ENCODE data around the gene OMA1. TPM values are rescaled to one million over a fixed set of nuclear protein-coding genes. Genes with fewer than 3 reads are reported as not detected.

Gene OMA1
- total RNA-seq, 4 donors from 2014 or later, result 50.6 to 67.6 (median 58.5) TPM

DNA sequence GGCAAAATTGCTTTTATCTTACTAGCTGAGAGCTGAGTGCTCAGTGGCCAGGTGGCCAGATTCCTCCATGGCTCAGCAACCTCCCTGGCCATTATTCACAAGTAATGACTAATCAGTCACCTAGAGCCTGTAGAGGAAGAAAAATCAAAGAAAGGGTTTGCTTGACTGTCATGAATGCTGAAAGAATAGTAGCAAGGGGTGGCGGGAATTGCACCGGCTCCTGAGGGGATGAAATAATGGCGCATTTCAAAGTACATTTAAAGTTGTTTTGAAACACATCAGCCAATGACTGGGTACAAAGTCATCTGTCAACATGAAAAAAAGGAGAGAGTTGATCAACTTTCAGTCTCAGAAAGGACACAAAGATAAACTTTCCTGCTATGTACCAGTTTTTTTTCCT lies 99.5 kb downstream of the OMA1 start:
- Histone ChIP-seq H3K9me3 (no peaks in the 10 kb centered on the region), H3K36me3 (no peaks in the 10 kb centered on the region), H3K4me3 (replicated peaks in 1 of 3) (no peak overlapping the region), H3K27me3 (no peaks in the 10 kb centered on the region), H3K4me1 (no peaks in the 10 kb centered on the region), H3K27ac (no peak overlapping the region)
- WGBS, 2 donors, result 83 to 85% methylated on average over 3 of the region's 3 CpGs
- no peak for DNase-seq
- intact Hi-C loops (cut with DNase I), result no loop called here
- TF ChIP-seq CTCF (IDR thresholded peaks at IDR 0.05), result no peak
- no peak for TF ChIP-seq POLR2A (IDR thresholded peaks at IDR 0.05)

- no peaks in the 10 kb centered on the region for H3K9me3 ChIP-seq
- DNase-seq, result no peak
- H3K36me3 ChIP-seq, result no peaks in the 10 kb centered on the region
- H3K4me1 ChIP-seq, result no peaks in the 10 kb centered on the region
- H3K27me3 ChIP-seq, result no peaks in the 10 kb centered on the region
- TF ChIP-seq POLR2A (IDR thresholded peaks at IDR 0.05) (no peak), CTCF (IDR thresholded peaks at IDR 0.05) (no peak)
- intact Hi-C loops (cut with DNase I), result no loop called here
- H3K27ac ChIP-seq, result no peak overlapping the region
- H3K4me3 ChIP-seq (replicated peaks in 1 of 3), result no peak overlapping the region
Measured at GRCh38 chr1:58446368-58446767, 100.2 kb downstream of the OMA1 start.

DNA sequence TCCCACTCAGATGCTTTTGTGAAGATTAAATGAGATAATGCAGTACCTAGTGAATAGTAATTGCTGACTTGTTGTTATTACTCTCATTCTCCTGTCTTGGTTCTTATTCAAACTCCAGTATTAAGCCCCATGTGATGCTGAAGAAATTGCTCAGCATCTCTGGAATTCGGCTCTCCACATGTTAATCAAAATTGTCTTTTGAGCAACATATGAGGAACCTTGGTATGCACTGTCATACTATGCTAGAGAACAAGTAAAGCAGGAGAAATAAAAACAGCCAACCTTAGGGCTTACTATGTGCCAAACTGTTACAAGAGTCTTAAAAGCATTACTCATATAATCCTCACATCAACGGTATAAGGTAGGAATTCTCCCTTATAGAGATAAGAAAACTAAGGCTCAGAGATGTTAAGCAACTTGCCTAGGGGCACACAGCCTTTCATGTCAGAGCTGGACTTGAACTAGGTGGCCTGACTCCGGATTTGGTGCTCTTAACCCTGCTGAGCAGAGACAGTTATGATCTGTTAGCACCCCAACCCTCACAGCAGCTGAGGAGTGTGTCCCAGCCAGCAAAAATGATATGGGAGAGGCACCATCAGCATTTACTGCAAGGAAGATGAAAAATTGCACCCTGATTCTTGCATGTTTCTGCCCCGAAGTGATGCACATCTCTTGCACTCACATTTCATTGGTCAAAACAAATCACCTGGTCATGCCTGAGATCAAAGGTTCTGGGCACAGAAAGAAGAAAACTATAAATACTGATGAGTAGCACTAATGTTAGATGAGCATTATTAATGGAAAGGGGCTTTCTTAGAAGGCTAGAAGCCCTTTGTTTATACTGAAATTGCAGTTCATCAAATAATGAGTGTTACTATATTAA lies 102.3 kb downstream of the OMA1 start:
- TF ChIP-seq CTCF (IDR thresholded peaks at IDR 0.05) (no peak), POLR2A (IDR thresholded peaks at IDR 0.05) (no peak)
- WGBS, 2 donors, result 80% methylated on average over 4 of the region's 4 CpGs
- no peaks in the 10 kb centered on the region for H3K4me1 ChIP-seq

GRCh38 chr1:58442114-58442513 lies 104.4 kb downstream of the OMA1 start:
- no peak overlapping the region for H3K4me3 ChIP-seq (replicated peaks in 1 of 3)
- 85 to 88% methylated on average over 6 of the region's 6 CpGs for WGBS, 2 donors
- TF ChIP-seq POLR2A (IDR thresholded peaks at IDR 0.05) (no peak), CTCF (IDR thresholded peaks at IDR 0.05) (no peak)

More for the DNA sequence above, 102.3 kb downstream of the OMA1 start:
- Histone ChIP-seq H3K27me3 (no peaks in the 10 kb centered on the region), H3K4me3 (replicated peaks in 1 of 3) (no peak overlapping the region), H3K36me3 (no peaks in the 10 kb centered on the region), H3K9me3 (no peaks in the 10 kb centered on the region), H3K27ac (no peak overlapping the region)
- intact Hi-C loops (cut with DNase I), result no loop called here
- DNase-seq, result no peak

DNA sequence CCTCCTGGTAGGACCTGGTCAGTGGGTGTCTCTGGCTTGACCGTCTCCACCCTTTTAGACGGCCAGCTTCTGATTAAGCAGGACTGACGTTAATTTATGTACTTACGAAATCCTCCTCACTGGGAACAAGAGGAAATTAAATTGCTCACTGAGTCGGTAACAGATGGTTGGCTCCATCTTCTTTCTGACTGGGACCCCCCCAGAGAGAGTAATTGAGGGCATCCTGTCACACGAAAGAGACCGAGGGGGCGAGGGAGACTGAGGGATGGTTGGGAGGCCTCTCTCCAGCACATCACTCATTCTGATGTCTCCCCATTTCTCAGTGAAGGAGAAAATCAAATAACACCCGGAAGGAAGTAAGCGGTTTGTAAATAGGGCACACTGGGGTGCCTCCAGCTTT lies 104.8 kb downstream of the OMA1 start:
- Histone ChIP-seq H3K27ac (no peak overlapping the region), H3K36me3 (no peaks in the 10 kb centered on the region), H3K27me3 (no peaks in the 10 kb centered on the region), H3K9me3 (no peaks in the 10 kb centered on the region), H3K4me3 (replicated peaks in 1 of 3) (no peak overlapping the region), H3K4me1 (no peaks in the 10 kb centered on the region)
- 85 to 88% methylated on average over 10 of the region's 10 CpGs for WGBS, 2 donors
- no peak for DNase-seq
- TF ChIP-seq POLR2A (IDR thresholded peaks at IDR 0.05) (no peak), CTCF (IDR thresholded peaks at IDR 0.05) (no peak)
- intact Hi-C loops (cut with DNase I), result no loop called here

More at GRCh38 chr1:58442114-58442513, 104.4 kb downstream of the OMA1 start:
- Histone ChIP-seq H3K27ac (no peak overlapping the region), H3K36me3 (no peaks in the 10 kb centered on the region), H3K9me3 (no peaks in the 10 kb centered on the region), H3K4me1 (no peaks in the 10 kb centered on the region), H3K27me3 (no peaks in the 10 kb centered on the region)
- intact Hi-C loops (cut with DNase I), result no loop called here
- peak; percentile 17 to 35 for DNase-seq

Measured in thyroid gland (tissue), 4 donors.